GM12872 (cell line): Measurements from ENCODE around the gene CD81.

Experiments used
- TF ChIP-seq, protein P1 (sequence below): IDR thresholded peaks from 3 replicates; pipeline ENCODE4 v1.5.1; 2011; ENCODE audit warnings: low read depth, mild to moderate bottlenecking, low read length, moderate library complexity; ENCODE audit not compliant: insufficient read depth

Gene CD81

DNA sequence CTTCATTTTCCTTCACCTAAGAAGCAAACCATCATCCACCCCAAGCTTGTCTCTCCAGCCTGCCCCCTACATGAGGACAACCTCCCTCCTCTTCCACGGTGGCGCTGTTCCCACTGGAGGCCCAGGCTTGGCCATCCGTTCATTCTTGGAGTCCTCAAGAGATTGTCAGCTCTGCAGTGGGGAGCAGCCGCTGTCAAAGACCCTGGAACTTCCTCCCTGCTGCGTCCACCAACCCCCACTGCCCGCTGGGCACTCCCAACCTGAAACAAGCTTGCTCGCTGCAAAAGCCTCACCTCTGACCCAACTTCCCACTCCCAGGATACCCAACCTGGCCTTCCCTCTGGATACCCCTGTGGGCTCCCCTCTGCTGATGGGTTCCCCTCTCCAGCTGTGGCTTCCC lies 10.4 kb upstream of the CD81 start:
- TF ChIP-seq, protein P1, sequence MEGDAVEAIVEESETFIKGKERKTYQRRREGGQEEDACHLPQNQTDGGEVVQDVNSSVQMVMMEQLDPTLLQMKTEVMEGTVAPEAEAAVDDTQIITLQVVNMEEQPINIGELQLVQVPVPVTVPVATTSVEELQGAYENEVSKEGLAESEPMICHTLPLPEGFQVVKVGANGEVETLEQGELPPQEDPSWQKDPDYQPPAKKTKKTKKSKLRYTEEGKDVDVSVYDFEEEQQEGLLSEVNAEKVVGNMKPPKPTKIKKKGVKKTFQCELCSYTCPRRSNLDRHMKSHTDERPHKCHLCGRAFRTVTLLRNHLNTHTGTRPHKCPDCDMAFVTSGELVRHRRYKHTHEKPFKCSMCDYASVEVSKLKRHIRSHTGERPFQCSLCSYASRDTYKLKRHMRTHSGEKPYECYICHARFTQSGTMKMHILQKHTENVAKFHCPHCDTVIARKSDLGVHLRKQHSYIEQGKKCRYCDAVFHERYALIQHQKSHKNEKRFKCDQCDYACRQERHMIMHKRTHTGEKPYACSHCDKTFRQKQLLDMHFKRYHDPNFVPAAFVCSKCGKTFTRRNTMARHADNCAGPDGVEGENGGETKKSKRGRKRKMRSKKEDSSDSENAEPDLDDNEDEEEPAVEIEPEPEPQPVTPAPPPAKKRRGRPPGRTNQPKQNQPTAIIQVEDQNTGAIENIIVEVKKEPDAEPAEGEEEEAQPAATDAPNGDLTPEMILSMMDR: no peak

GRCh38 chr11:2367266-2368160 lies 9.6 kb upstream of the CD81 start:
- TF ChIP-seq, protein P1: no peak

GRCh38 chr11:2368178-2368850 lies 8.8 kb upstream of the CD81 start:
- TF ChIP-seq, protein P1: no peak

GRCh38 chr11:2368851-2369180 lies 8.3 kb upstream of the CD81 start:
- TF ChIP-seq, protein P1: no peak

GRCh38 chr11:2369320-2369719 lies 7.8 kb upstream of the CD81 start:
- TF ChIP-seq, protein P1: no peak

DNA sequence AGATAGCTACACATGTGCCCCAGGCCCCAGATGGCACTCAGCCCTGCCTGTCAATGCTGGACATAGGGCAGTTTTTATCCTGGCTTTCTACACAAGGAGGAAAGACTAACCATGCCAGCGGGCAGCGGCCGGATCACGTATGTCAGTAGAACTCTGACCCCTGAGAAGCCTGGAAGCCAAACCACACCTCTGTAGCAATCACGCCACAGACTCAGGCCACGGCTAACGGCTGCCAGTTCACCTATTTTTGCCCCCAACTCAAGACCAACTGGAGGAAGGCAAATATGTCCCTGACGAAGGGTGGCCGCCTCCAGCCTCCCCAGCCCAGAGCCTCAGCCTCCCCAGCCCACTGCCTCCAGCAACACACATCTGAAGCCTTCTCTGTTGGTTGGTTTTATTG lies 7.2 kb upstream of the CD81 start:
- TF ChIP-seq, protein P1: no peak

DNA sequence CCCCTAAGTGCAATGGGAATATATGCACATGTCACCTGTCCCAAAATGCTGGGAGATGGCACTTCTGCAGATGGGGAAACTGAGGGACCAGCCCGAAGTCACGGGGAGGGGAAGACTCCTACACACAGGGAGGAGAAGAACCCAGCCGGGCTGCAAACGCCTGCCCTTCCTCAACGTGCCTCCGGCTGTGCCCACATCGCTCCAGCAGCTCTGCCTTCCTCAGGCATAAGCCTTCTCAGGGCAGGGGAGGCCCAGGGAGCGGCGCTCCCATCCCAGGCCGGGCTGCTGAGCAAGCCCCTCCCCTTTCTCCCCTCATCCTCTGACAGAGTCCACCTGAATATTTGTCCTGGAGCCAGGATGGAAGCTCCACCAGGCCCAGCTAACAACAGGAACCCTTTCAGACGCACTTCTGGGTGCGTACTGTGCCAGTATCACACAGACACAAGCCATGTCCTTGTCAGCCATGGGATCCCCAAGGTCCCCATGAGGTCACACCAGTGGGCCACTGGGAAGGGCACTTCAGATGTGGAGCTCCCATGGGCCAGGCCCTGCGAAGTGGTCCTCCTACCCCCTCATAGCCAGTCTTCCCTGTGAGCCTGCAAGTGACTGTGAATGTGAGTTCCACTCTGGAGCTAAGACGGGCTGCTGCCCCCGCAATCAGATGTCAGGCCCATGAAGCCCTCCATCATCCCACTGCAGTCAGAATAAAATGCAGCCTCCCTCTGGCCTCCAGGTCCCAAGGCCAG lies 2.5 kb upstream of the CD81 start:
- TF ChIP-seq, protein P1: no peak
